Activated CD8-positive, alpha-beta memory T cell treated with anti-CD3 and anti-CD28 coated beads, Interleukin-2, amount 50 U/mL, for 48 hours (primary cell): ENCODE measurements around the gene GALNT6.

Source experiments
- DNase-seq: peaks from one replicate; pipeline ENCODE4 v3.0.0-alpha.2; 2020

Gene GALNT6

DNA sequence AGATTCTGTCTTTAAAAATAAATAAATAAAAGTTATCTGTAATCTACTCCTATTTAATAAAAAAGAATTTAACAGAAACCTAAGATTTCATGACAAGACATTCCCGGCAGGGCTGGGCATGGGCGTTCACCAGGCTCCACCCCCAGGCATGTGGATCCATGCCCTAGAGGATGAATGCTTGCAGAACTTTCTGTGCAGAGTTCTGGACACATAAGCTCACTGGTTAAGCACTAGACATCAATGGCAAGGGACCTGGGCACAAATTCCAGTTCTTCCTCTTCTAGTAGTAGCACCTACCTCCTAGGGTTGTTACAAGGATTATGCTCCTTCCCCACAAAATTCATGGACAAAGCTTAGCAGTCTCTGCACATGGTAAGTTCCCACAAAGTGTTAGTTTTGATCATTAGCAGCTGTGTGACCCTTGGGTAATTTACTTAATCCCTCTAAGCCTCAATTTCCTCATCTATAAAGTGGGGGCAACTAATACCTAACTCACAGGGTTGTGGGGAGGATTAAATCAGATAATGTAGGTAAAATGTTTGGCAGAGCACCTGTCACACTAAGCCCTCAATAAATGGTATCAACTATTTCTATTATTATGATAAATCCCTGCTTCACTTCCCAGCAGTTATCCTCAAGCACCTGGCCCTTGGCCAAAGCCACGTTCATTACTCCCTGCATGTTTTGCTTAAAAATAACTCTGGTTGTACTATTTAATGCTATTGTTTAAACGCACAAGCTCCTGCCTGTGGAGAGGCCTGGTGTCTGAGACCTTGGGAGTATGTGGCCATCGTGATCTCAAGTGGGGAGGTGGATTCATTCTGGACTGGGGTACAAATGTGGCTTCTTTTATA is 9.8 kb downstream of the GALNT6 start:
- no peak for DNase-seq

DNA sequence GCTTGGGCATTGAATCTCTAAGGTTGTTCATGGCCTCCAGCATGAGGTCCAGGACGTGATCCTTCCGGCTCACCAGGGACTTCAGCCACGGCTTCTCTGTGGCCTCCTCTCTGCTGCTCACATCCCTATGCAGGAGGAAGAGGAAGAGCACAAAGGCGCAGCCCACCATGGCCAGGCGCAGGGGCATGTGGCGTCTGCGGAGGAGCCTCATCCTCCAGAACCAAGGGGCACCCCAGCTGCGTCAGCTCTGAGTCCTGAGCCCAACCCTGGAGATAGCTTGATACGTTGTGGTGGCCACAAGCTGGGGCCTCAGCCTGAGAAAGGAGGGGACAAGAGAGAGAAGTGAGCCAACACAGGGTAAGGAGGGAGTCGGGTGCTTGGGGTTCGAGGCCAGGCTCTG is 11.6 kb downstream of the GALNT6 start:
- DNase-seq = no peak

DNA sequence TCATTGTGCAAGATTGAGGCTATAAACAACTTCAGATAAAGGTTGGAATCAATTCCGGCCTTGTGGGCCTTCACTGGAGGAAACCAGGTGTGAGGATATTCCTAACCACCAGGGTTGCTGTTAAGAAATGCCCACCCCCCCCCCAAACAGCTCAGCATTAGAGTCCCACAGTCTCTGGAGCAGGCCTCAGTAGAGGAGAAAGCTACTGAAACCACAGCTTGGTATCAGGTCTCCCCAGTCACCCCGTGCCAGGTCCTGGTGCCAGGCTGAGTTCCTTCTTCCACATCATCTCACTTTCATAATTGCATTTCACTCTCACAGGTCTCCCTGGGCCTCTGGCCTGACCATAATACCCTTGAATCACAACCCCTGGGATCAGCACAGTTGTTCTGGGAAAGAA is 12.5 kb downstream of the GALNT6 start:
- no peak for DNase-seq

DNA sequence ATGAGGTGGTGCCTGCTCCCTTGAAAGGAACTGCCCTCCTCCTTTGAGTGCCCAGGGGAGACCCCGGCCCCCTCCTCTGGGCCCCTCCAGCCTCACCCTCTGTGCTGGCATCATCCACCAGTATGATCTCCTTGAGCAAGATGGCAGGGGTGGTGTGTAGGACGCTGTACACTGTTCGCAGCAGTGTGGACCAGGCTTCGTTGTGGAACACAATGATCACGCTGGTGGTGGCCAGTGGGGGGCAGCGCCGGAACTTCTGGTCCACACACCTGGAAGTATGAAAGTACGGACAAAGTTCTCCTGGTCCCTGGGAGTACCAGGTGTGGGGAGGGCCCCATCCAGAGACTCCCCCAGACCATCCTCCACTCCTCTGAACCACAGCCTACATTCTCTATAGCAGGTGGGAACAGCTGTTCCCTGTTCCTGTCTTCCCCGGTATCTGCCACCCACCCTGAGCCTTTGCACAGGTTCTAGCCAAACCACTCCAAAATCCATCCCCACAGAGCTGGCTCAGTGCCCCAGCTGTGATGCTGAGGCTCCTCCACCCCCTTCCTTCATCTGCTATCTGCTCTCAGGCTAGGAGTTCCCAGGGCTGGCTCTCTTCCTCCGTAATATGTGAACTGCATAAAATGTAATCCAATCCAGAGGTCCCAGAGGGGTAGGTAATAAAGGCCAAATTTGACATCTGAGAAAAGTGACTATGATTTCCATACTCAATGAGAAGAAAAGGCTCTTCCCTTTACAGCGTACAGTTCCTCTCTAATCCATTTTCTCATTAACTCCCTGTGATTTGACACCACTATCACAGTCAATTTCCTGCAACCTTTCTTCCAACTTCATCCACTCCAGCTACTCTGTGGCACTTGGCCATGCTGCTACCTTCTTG is 13.9 kb downstream of the GALNT6 start:
- no peak for DNase-seq

DNA sequence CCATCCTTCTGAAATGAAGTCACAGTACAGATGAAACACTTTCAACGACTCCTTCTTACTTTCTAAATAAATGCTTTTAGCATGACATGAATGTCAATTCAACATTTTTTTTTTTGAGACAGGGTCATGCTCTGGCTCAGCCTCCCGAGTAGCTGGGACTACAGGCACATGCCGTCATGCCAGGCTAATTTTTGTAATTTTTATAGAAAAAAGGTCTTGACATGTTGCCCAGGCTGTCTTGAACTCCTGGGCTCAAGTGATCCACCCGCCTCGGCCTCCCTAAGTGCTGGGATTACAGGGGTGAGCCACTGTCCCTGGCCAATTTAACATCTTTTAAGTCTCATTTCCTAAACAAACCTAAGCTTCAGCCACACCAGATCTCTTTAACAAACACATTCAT is 16.4 kb downstream of the GALNT6 start:
- DNase-seq = no peak

DNA sequence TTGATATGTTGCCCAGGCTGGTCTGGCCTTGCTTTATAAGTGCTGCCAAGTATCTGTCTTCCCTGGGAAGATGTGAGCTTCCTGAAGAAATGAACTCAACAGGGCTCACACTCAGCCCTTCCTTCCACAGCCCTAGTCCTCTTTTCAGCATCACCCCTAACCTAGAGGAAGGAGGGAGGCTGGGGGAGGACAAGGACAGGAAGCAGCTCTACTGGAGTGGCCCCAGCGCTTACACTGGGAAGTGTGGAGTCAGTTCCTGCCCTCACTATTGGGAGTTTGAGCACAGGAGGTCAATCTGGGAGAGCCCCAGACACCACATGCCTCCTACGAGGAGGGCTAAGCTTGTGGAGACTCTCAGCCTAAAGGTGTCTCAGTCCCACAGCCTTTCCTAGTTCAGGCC is 16.8 kb downstream of the GALNT6 start:
- DNase-seq = no peak

DNA sequence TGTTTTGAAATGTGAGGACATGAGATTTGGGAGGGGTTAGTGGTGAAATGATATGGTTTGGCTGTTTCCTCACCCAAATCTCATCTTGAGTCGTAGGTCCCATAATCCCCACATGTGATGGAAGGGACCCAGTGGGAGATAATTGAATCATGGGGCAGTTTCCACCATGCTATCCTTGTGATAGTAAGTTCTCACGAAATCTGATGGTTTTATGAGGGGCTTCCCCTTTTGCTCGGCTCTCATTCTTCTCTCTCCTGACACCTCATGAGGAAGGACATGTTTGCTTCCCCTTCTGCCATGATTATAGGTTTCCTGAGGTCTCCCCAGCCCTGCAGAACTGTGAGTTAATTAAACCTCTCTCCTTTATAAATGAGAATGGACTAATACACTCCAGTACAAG is 18.0 kb downstream of the GALNT6 start:
- no peak for DNase-seq

DNA sequence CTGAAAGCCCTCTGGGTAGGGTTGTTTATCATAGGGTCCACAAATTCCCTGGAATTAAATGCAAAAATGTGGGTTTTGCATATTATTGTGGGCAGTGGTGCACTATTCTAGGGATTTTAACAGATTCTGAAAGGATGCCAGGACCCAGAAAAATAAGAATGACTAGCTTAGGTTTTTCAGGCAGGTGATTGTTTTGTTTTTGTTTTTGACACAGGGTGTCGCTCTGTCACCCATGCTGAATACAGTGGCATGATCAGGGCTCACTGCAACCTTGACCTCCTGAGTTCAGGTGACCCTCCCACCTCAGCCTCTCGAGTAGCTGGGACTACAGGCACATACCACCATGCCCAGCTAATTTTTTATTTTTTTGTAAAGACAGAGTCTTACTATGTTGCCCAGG is 19.2 kb downstream of the GALNT6 start:
- DNase-seq = no peak

DNA sequence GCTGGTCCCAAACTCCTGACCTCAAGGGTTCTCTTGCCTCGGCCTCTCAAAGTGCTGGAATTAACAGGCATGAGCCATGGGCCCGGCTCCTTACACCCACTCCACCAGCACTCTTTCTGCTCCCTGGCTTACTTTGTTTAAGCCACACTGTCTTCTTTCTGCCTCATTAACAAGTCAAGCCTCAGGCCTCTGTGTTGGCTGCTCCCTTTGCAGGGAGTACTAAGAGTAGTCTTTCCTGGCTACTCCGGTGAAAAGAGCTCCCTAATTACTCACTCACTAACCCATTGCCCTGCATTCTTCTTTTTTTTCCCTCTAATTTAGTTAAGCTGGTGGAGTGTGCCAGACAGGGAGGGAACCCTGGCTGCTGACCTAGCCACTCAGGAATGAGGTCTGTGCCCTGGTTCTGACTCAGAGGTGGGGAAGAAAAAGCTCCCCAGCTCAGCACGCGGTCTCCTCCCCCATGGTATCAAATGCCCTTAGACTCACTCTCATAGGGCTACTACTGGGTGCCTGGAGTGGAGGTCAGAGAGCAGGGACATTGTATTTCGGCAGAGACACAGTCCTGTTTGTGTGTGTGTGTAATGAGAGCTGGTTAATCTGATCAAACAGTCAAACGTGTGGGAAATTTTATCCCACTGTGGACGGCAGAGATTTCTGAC is 19.8 kb downstream of the GALNT6 start:
- no peak for DNase-seq

DNA sequence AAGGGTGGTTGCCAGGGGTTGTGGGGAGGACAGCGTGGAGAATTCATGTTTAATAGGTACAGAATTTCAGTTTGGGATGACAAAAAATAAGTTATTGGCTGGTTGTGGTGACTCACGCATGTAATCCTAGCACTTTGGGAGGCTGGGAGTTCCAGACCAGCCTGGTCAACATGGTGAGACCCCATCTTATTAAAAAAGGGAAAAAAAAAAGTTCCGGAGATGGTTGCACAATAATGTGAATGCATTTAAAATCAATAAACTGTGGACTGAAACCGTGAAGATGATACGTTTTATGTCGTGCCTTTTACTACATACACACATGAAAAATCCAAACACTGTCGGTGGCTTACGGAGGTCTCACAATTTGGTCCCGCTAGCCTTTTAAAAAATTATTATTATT is 20.5 kb downstream of the GALNT6 start:
- no peak for DNase-seq

DNA sequence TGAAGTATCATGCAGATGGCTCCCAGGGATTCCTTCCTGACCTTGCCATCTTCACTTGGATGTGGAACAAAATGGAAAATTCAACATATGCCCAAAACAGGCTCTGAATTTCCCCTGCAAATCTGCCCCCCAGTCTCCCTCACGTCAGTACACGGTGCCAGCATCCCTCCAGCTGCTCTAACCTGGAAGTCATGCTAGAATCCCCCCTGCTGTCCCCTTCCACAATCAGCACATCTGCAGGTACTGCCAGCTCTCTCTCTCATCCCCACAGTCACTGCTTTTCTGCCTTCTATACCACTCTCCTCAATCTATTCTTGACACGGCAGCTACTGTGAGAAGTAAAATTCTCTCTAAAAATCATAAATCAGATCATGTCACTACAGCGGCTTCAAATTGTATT is 21.6 kb downstream of the GALNT6 start:
- DNase-seq = no peak

DNA sequence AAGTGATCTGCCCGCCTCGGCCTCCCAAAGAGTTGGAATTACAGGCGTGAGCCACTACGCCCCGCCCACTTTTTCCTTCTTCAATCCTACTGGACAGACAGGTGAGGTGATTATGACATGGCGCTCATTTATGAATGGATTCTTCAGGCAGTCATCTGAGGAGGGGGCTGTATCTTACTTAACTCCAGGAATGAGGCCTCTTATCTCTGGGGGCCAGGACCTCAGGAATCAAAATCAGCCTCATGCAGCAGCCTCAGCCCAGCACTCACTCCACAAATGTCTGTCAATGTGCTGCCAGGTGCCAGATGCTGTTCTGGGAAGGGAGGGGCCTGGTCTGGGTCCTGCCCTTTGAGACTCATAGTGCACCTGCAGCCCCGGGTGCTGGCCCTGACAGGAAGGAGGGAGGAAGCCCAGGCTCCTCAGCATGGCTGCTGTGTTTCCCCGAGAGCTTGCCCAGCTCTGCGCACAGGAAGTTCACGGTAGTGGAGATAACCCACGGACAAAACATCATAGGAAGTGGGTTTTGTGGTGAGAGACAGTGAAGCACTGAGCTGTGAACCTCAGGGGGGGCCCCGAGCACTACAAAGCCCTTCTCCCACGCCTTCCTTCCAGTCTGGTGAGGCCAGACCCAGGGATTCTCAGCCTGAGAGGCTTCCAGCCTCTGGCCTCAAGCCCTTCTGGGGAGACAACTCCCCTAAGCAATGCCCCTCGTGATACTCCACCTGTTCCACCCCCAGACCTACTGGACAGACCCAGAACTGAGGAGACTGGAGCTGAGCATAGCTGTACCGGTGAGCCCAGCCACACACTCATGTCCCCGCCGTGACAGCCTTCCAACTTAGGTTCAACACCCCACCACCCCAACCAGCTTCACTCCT is 22.3 kb downstream of the GALNT6 start:
- peak; percentile 90 for DNase-seq

DNA sequence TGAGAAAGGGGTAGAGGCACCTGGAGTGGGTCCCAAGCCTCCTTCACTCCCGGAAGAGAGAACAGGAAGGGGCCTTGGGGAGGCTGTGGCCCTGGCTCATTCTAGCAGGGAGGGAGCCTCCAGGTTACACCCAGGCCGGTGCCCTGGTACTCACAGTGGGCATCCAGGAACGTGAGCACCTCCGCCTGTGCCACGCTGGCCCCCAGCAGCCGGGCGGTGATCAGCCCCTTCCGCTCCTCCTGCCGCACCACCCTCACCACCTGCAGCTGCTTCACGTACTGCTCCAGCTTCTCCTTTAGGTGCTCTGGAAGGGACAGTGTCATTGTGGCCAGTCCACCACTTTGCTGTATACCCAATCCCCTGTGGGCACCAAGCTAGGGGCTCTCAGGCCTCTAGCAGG is 25.9 kb downstream of the GALNT6 start:
- no peak for DNase-seq

DNA sequence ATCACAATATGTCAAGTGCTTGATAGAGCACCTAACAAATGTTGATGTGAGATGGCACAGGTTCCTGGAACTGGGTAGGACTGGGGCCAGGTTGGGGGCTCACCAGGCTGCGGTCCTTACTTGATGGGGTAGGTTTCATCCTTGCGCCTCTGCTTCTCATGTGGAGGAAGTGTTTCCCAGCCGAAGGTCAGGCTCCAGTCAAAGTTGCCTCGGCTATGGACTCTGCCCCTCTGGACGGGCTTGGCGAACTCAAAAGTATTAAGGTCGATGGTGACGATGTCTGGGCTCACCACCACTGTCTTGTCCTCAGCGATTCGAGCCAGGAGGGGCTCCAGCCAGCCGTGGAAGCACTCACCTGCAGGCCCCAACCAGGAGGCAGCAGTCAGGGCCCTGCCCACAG is 27.2 kb downstream of the GALNT6 start:
- DNase-seq = no peak

DNA sequence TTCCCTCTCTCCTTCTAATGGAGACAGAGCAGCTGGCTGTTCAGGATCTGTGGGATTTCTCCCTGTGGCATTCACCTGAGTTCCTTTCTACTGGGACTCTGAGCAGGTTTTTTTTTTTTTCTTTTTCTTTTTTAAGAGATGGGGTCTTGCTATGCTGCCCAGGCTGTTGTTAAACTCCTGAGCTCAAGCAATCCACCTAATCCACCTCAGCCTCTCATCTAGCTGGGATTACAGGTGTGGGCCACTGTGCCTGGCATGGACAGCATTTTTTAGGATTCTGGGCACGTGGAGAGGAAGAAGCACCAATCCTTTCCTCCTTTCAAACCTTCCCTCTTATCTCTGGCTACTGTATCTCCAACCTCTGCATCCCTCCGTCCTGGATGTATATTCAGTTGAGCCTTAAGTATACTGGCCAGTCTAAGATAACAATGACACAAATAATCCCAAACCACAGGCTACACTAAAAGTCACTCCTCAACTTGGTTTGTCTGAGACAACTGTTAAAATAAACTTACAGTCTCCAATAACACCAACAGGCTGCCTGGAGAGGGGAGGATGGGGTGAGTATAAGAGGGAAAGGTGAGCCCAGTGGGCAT is 28.4 kb downstream of the GALNT6 start:
- no peak for DNase-seq

DNA sequence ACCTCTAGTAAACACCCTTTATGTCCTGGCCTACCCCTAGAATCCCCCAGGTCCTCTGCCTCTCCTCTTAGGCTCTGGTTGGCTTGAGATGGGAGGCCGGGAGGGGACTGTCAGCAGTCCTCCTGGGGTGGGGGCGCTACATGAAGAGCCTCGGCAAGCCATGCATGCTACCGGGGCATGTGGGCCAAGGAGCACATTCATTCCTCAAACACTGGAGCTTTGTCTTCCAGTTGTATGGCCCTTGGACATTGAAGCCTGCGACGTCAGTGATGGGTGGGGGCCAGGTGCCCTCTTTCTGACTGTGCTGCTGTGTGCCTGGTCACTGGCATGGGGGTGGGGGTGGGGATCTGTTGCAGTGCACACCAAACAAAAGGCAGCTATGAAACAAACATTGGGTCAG is 28.9 kb downstream of the GALNT6 start:
- DNase-seq = no peak

DNA sequence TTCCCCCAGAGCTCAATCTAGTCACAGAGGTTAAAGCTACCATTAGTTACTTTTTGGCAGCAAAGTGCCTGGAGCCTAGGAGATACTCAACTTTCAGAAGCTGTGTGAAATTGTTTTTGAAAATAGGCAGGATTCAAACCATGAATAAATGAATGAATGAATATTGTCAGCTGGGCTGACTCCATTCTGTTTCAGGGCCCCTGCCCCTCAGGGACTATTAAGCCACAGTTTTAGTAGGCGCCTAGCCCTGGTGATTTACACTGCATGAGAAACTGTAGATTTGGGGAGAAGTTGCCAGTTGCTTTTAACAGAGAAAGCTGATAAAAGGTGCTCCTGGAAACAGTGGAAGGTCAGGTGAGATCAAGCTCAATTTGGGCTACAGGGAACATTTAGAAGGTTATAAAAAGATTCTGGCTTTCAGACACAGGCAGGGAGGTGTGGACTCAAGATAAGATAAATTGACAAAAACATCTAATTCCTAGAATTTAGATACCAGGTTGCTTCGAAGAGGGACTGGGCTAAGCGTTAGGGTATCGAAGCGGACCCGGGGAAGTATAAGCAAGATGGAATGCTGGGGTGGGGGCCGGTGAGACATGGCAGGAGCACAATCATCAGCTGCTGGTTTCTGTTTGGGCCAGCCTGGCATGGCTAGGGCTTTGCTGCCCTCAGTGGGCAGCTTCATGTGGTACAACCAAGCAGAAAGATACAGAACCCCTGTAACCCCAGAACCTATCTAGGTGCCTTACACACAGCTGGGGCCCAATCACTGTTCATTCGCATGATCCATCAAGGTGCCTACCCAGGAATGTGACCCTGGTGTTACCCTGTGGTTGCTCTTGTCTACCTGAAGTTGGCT is 29.8 kb downstream of the GALNT6 start:
- DNase-seq = no peak

DNA sequence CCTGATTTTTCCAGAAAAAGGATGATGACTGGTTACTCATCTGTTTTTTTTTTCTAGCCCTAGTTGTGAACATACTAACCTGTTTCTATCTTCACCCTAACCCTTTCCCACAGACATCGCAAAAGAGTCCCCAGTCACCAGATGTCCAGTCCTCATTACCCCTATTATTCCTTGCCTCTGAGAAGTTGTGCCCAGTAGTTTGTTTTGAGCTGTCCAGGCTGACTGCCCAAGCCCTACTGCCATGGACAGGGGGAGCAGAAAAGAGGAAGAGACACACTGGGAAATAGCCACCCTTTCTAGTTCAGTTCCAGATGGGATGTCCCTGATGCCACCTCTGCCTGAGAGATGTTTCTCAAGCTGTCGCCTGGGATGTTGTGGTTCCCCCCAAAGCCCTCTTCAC is 30.9 kb downstream of the GALNT6 start:
- DNase-seq = no peak

DNA sequence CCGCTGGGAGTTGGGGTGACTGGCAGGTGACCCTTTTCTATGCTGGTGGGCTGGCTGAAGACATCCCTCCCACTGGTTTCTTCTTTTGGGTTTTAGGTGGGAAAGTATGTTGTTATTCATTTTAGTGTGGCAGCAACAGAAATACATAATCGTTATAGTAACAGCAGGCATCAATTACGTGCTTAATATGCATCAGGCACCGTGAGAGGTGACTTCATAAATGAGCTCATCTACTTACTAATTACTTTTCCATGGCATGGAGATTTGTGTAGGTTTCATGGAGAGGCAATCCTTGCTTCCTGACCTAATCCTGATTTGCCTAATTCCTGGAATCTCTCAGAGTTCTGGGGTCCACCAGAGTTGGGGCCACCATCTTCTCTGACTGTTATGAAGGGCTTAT is 31.4 kb downstream of the GALNT6 start:
- DNase-seq = no peak

DNA sequence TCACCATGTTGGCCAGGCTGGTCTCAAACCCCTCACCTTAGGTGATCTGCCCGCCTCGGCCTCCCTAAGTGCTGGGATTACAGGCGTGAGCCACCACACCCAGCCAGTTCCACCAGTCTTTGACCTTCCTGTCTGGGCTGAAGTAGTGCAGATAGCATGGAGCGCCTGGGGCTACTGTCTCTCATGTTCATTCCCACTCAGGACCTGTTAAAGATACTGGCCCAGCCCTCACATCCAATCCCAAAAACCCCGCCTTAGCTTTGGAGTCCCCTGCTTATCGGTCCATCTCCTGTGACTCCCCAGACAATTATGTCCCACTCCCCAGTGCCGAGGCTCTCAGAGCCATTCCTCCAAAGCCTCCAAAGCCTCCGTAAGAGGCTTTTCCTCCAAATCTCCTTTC is 32.7 kb downstream of the GALNT6 start:
- no peak for DNase-seq

DNA sequence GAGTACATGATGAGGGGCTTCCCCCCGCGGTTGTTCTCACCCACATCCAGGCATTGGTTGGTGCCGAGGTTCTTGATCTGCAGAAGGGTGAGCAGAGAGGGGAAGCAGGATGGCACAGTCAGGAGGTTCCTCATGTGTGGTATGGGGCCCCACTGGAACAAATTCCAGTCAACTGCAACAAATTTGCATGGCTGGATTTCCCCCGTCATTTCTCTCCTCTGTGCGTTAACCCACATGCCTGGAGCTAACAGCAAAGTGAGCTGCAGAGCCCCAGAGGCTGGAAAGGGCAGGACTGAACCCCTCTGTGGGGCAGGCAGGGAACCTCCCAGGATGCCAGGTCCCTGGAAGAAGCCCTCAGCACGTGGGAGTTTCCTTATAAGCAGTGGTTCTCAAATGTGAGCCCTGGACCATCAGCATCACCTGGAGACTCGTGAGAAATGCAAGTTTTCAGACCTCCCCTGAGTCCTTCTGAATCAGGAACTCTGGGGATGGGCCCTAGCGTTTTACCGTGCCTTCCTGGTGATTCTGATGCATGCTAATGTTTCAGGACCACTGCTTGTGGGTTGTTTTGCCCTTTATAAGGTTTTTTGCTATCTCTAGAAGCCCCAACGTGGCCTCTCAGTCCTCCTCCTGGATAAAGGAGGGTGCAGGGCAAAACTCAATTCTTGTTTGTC is 33.7 kb downstream of the GALNT6 start:
- DNase-seq = no peak
